WERI-Rb-1 (cell line): ENCODE measurements around the gene MAML3.

Experiments
- DNase-seq: peaks from one replicate; pipeline ENCODE4 v3.0.0-alpha.2; 2020
- H3K27ac ChIP-seq: fragments of 250-450 bp; sonication (Bioruptor Pico); 2 replicates; pipeline ENCODE4 v1.5.1; 2020; ENCODE audit warnings: mild to moderate bottlenecking, moderate library complexity
- H3K27me3 ChIP-seq: fragments of 250-450 bp; sonication (Bioruptor Pico); 2 replicates; pipeline ENCODE4 v1.5.1; 2021; ENCODE audit warnings: mild to moderate bottlenecking, low read depth, moderate library complexity; ENCODE audit not compliant: insufficient read depth, severe bottlenecking
- H3K36me3 ChIP-seq: fragments of 250-450 bp; sonication (Bioruptor Pico); 2 replicates; pipeline ENCODE4 v1.5.1; 2020; ENCODE audit warnings: mild to moderate bottlenecking, moderate library complexity
- H3K4me3 ChIP-seq: 2 replicates; pipeline ENCODE4 v1.5.1; 2011; ENCODE audit warnings: low read depth, mild to moderate bottlenecking, control low read depth, low read length
- H3K9me3 ChIP-seq: fragments of 250-450 bp; sonication (Bioruptor Pico); 2 replicates; pipeline ENCODE4 v1.5.1; 2021; ENCODE audit warnings: mild to moderate bottlenecking, moderate library complexity; ENCODE audit not compliant: severe bottlenecking
- TF ChIP-seq, protein P1 (sequence below): IDR thresholded peaks from 2 replicates; pipeline ENCODE4 v1.5.1; 2011; ENCODE audit warnings: low read depth, mild to moderate bottlenecking, control low read depth, inconsistent platforms, low read length

MAML3 gene

GRCh38 chr4:140031061-140031460 is 122.9 kb downstream of the MAML3 start:
- no peaks in the 10 kb centered on the region for H3K27me3 ChIP-seq
- no peak for DNase-seq
- no peak overlapping the region for H3K27ac ChIP-seq
- no peak overlapping the region for H3K4me3 ChIP-seq
- H3K36me3 ChIP-seq = no peaks in the 10 kb centered on the region
- TF ChIP-seq, protein P1, sequence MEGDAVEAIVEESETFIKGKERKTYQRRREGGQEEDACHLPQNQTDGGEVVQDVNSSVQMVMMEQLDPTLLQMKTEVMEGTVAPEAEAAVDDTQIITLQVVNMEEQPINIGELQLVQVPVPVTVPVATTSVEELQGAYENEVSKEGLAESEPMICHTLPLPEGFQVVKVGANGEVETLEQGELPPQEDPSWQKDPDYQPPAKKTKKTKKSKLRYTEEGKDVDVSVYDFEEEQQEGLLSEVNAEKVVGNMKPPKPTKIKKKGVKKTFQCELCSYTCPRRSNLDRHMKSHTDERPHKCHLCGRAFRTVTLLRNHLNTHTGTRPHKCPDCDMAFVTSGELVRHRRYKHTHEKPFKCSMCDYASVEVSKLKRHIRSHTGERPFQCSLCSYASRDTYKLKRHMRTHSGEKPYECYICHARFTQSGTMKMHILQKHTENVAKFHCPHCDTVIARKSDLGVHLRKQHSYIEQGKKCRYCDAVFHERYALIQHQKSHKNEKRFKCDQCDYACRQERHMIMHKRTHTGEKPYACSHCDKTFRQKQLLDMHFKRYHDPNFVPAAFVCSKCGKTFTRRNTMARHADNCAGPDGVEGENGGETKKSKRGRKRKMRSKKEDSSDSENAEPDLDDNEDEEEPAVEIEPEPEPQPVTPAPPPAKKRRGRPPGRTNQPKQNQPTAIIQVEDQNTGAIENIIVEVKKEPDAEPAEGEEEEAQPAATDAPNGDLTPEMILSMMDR = no peak
- H3K9me3 ChIP-seq = no peaks in the 10 kb centered on the region

- TF ChIP-seq, protein P1 = no peak
- Histone ChIP-seq H3K36me3 (no peaks in the 10 kb centered on the region), H3K4me3 (no peak overlapping the region), H3K27me3 (no peaks in the 10 kb centered on the region), H3K27ac (no peak overlapping the region), H3K9me3 (no peaks in the 10 kb centered on the region)
- DNase-seq = no peak
Measured at GRCh38 chr4:140028676-140029517, 125.1 kb downstream of the MAML3 start.

DNA sequence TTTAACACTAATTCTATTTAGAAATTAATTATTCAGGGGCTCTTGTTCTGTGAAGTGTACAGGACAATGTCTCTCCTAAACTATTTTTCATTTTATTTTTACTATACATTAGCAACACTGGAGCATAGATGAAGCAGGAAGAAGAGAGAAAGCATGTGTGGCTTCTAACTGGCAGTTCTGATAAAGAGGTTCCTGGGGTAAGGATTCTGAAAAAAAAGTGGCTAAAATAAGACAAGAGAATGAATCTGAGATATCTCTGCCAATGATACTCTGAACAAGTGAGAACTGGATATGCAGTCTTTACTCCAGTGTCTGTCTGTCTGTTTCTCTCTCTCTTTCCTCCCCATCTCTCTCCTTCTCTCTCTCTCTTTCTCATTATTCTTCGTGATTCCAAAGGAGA is 125.9 kb downstream of the MAML3 start:
- Histone ChIP-seq H3K9me3 (no peaks in the 10 kb centered on the region), H3K27me3 (no peaks in the 10 kb centered on the region), H3K27ac (no peak overlapping the region), H3K36me3 (no peaks in the 10 kb centered on the region), H3K4me3 (no peak overlapping the region)
- TF ChIP-seq, protein P1 = no peak
- no peak for DNase-seq

- TF ChIP-seq, protein P1 = no peak
- no peaks in the 10 kb centered on the region for H3K27me3 ChIP-seq
- H3K36me3 ChIP-seq = no peaks in the 10 kb centered on the region
- H3K27ac ChIP-seq = no peak overlapping the region
- H3K4me3 ChIP-seq = no peak overlapping the region
- DNase-seq = no peak
- H3K9me3 ChIP-seq = no peaks in the 10 kb centered on the region
Measured at GRCh38 chr4:140027101-140027500, 126.9 kb downstream of the MAML3 start.

- DNase-seq = no peak
- H3K36me3 ChIP-seq = no peaks in the 10 kb centered on the region
- TF ChIP-seq, protein P1 = no peak
Measured at GRCh38 chr4:140025470-140025869, 128.5 kb downstream of the MAML3 start.

More at GRCh38 chr4:140025470-140025869, 128.5 kb downstream of the MAML3 start:
- H3K4me3 ChIP-seq = no peak overlapping the region
- no peaks in the 10 kb centered on the region for H3K27me3 ChIP-seq
- H3K27ac ChIP-seq = no peak overlapping the region
- no peaks in the 10 kb centered on the region for H3K9me3 ChIP-seq
